HCT116 (cell line): ENCODE data around the gene GRIK3. TPM values are rescaled to one million over a fixed set of nuclear protein-coding genes. Genes with fewer than 3 reads are reported as not detected.

Source experiments
- ATAC-seq: fragments of 200-7000 bp; cut with Tn5 transposase; 2 replicates; pipeline ENCODE4 v1.9.1; 2020; ENCODE audit warnings: mild to moderate bottlenecking, moderate library complexity
- BruUV-seq: library from RNA; stranded (reverse); fragments of 400-500 nt; replicated peaks from 2 replicates; lab custom pipeline; 2021; lab: Mats Ljungman, UMichigan
- CTCF ChIA-PET: fragments of 300-600 bp; sonication (Branson Sonifier 250); formaldehyde crosslinking; loops from one replicate; lab custom pipeline; 2021; ENCODE audit warnings: antibody characterized with exemption; lab: Charles Lee
- POLR2A ChIA-PET: fragments of 300-600, 350-600 bp; sonication (Branson Sonifier 250); formaldehyde crosslinking; loops from one replicate; lab custom pipeline; 2021; ENCODE audit warnings: antibody characterized with exemption; lab: Charles Lee
- RAD21 ChIA-PET, 2 experiments: fragments of 300-600 bp; sonication (Branson Sonifier 250); formaldehyde crosslinking; loops; one replicate each; lab custom pipeline; 2023; ENCODE audit warnings: low total read pairs in 2 of 2; ENCODE audit not compliant: uncharacterized antibody in 2 of 2, unreplicated experiment in 2 of 2, low non-redundant PET in 1 of 2; lab: Charles Lee
- DNase-seq: peaks from one replicate; pipeline ENCODE4 v3.0.0-alpha.2; 2010; ENCODE audit warnings: low read depth, low spot score
- H2AFZ ChIP-seq: fragments of 200-600 bp; shearing (Covaris generic), sonication (generic); 2 replicates; pipeline ENCODE4 v1.6.1; 2017; ENCODE audit warnings: low read depth, mixed run types, mixed read lengths, antibody characterized with exemption, low read length; ENCODE audit not compliant: poor library complexity, severe bottlenecking
- H3K27ac ChIP-seq: 2 replicates; pipeline ENCODE4 v1.5.1; 2012; ENCODE audit warnings: low read depth, low read length
- H3K27me3 ChIP-seq: fragments of 200-600 bp; sonication (generic); 2 replicates; pipeline ENCODE4 v1.6.1; 2016; ENCODE audit warnings: mixed run types, low read length, mixed read lengths; ENCODE audit not compliant: insufficient read depth
- H3K36me3 ChIP-seq, 2 experiments: fragments of 200-500 bp in 1 of 2; fragments of 200-600 bp in 1 of 2; sonication (Bioruptor generic) in 1 of 2; sonication (generic) in 1 of 2; 2 replicates each; pipeline versions ENCODE4 v1.5.1 to v1.6.1; 2014 to 2016; ENCODE audit warnings: low read length in 2 of 2, inconsistent platforms in 1 of 2, mixed read lengths in 1 of 2, mixed run types in 1 of 2; ENCODE audit not compliant: insufficient read depth in 2 of 2, control insufficient read depth in 1 of 2
- H3K4me1 ChIP-seq, 2 experiments: fragments of 200-600 bp in 1 of 2; sonication (generic) in 1 of 2; 2 replicates each; pipeline versions ENCODE4 v1.5.1 to v1.6.1; 2012 to 2017; ENCODE audit warnings: low read length in 2 of 2, inconsistent platforms in 1 of 2, mild to moderate bottlenecking in 1 of 2, mixed read lengths in 1 of 2, mixed run types in 1 of 2, moderate library complexity in 1 of 2; ENCODE audit not compliant: insufficient read depth in 2 of 2, control insufficient read depth in 1 of 2
- H3K4me2 ChIP-seq: fragments of 200-600 bp; sonication (generic); 2 replicates; pipeline ENCODE4 v1.6.1; 2017; ENCODE audit warnings: mixed run types, low read length, mixed read lengths
- H3K4me3 ChIP-seq, 2 experiments: fragments of 200-600 bp in 1 of 2; sonication (generic) in 1 of 2; replicated peaks in 1 of 2; 2 replicates each; pipeline ENCODE4 v1.5.1; 2011 to 2016; ENCODE audit warnings: low read length in 2 of 2, control low read depth in 1 of 2, low read depth in 1 of 2, mild to moderate bottlenecking in 1 of 2, mixed read lengths in 1 of 2, mixed run types in 1 of 2
- H3K79me2 ChIP-seq: fragments of 200-600 bp; sonication (generic); 2 replicates; pipeline ENCODE4 v1.6.1; 2017; ENCODE audit warnings: mild to moderate bottlenecking, mixed run types, low read length, moderate library complexity, mixed read lengths; ENCODE audit not compliant: insufficient read depth
- H3K9ac ChIP-seq: fragments of 200-600 bp; sonication (generic); 2 replicates; pipeline ENCODE4 v1.6.1; 2016; ENCODE audit warnings: low read length, mixed read lengths
- H3K9me2 ChIP-seq: fragments of 200-600 bp; sonication (generic), shearing (Covaris generic); 2 replicates; pipeline ENCODE4 v1.6.1; 2017; ENCODE audit warnings: mixed run types, mild to moderate bottlenecking, moderate library complexity; ENCODE audit not compliant: insufficient read depth
- H3K9me3 ChIP-seq, 2 experiments: fragments of 200-500 bp in 1 of 2; fragments of 200-600 bp in 1 of 2; sonication (Bioruptor generic) in 1 of 2; sonication (generic) in 1 of 2; 2 replicates each; pipeline ENCODE4 v1.6.1; 2014 to 2017; ENCODE audit warnings: low read length in 2 of 2, mixed read lengths in 2 of 2, inconsistent platforms in 1 of 2, low read depth in 1 of 2, mild to moderate bottlenecking in 1 of 2, mixed run types in 1 of 2, moderate library complexity in 1 of 2; ENCODE audit not compliant: control insufficient read depth in 1 of 2, insufficient read depth in 1 of 2
- H4K20me1 ChIP-seq: fragments of 200-600 bp; sonication (generic), shearing (Covaris generic); 2 replicates; pipeline ENCODE4 v1.6.1; 2017; ENCODE audit warnings: mixed run types, mild to moderate bottlenecking, moderate library complexity; ENCODE audit not compliant: insufficient read depth
- ELF1 ChIP-seq: IDR thresholded peaks from 2 replicates; pipeline ENCODE4 v1.6.1; 2012; ENCODE audit warnings: low read depth, borderline replicate concordance
- EZH2 ChIP-seq: fragments of 200-600 bp; sonication (generic); IDR thresholded peaks from 2 replicates; pipeline ENCODE4 v1.6.1; 2017; ENCODE audit warnings: antibody characterized with exemption, mixed run types
- FOSL1 ChIP-seq: IDR thresholded peaks from 2 replicates; pipeline ENCODE4 v1.6.1; 2012; ENCODE audit warnings: low read depth
- POLR2AphosphoS5 ChIP-seq: IDR thresholded peaks from 2 replicates; pipeline ENCODE4 v1.6.1; 2011; ENCODE audit warnings: mild to moderate bottlenecking, low read depth, low read length, moderate library complexity
- SP1 ChIP-seq: IDR thresholded peaks from 2 replicates; pipeline ENCODE4 v1.6.1; 2012; ENCODE audit warnings: low read depth
- YY1 ChIP-seq: IDR thresholded peaks from 2 replicates; pipeline ENCODE4 v1.6.1; 2011; ENCODE audit warnings: low read length, low read depth, moderate library complexity, mild to moderate bottlenecking; ENCODE audit not compliant: insufficient replicate concordance; ENCODE audit errors: extremely low read depth
- intact Hi-C: fragments of 100-400 bp; cut with micrococcal nuclease; formaldehyde crosslinking; loops from 2 replicates; pipeline ENCODE4 v1.10.0; 2022
- total RNA-seq: library from RNA; stranded (reverse); gene quantifications from one replicate; pipeline ENCODE4 v1.2.1, GENCODE V29; 2021; ENCODE audit not compliant: unreplicated experiment
- TF ChIP-seq, protein P1 (sequence below): IDR thresholded peaks from 2 replicates; pipeline ENCODE4 v1.6.1; 2012
- TF ChIP-seq, protein P2 (sequence below): IDR thresholded peaks from 2 replicates; pipeline ENCODE4 v1.6.1; 2012
- TF ChIP-seq, protein P3 (sequence below), 3 experiments: fragments of 200-600 bp in 1 of 3; sonication (generic) in 1 of 3; IDR thresholded peaks in 2 of 3; conservative IDR thresholded peaks in 1 of 3; 2 replicates each; pipeline ENCODE4 v1.5.1; 2012 to 2017; ENCODE audit warnings: low read depth in 2 of 3, low read length in 2 of 3, antibody characterized with exemption in 1 of 3, borderline replicate concordance in 1 of 3, control low read depth in 1 of 3, mild to moderate bottlenecking in 1 of 3, mixed read lengths in 1 of 3, mixed run types in 1 of 3, moderate library complexity in 1 of 3; ENCODE audit not compliant: insufficient read depth in 1 of 3

Gene GRIK3
- total RNA-seq, 1 experiment from 2014 or later, result not detected

DNA sequence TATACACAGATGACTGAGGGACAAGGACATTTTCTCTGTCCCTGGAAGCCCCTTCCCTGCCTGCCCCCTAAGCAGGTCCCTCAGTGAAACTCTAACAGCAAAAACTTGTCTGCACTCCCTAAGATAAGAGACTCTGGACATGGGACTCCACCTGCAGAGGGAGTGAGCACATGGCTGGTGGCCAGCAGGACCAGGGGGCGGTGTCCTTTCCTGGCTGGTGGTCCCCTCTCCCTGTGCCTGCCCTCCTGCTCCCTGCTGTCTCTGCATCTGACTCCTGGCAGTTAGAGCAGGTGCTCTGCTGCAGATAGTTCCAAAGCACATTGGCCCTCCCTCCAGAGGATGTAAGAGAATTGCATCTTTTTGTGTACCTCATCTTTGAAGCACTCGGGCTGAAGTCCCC, 215.5 kb downstream of the GRIK3 start:
- no peak for ATAC-seq
- TF ChIP-seq SP1, result no peak
- no peak for TF ChIP-seq YY1
- no peak for TF ChIP-seq ELF1
- TF ChIP-seq, protein P1, sequence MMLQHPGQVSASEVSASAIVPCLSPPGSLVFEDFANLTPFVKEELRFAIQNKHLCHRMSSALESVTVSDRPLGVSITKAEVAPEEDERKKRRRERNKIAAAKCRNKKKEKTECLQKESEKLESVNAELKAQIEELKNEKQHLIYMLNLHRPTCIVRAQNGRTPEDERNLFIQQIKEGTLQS, result no peak
- TF ChIP-seq FOSL1, result no peak
- H2AFZ ChIP-seq, result no peak overlapping the region
- H3K4me1 ChIP-seq, result no peaks in the 10 kb centered on the region
- no peak overlapping the region for H3K4me2 ChIP-seq
- no TSS peak for BruUV-seq
- intact Hi-C loops, result no loop called here
- no peak for DNase-seq
- ChIA-PET CTCF (no interaction called here), RAD21 (no interaction called here), POLR2A (no interaction called here)
- peaks cover 69% of the 10 kb centered on the region for H3K27me3 ChIP-seq
- no peak overlapping the region for H3K4me3 ChIP-seq
- H3K36me3 ChIP-seq, result no peaks in the 10 kb centered on the region
- H4K20me1 ChIP-seq, result no peaks in the 10 kb centered on the region
- H3K9me3 ChIP-seq, result no peaks in the 10 kb centered on the region
- no peak overlapping the region for H3K9ac ChIP-seq
- H3K79me2 ChIP-seq, result no peaks in the 10 kb centered on the region
- no peak overlapping the region for H3K27ac ChIP-seq
- no peaks in the 10 kb centered on the region for H3K9me2 ChIP-seq

DNA sequence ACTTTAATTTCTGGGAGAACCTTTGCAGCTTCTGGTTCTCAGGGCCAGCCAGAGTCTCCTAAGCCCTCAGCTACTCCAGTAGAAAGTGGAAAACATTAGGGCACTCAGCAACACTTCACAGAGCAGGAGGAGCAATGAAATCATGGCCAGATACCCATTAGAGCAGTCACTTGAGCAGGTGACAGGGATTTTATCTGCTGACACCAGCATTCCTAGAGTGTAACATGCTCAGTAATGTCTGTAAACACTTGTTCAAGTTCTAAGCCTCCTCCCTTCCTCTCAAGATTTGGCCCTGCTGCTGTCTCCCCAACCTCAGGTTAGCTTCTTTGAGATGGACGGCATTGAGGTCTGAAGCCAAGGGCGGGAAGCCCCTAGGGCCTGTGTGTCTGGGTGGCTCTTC, 218.0 kb downstream of the GRIK3 start:
- CTCF ChIA-PET, result no interaction called here
- DNase-seq, result no peak

More for the DNA sequence above, 218.0 kb downstream of the GRIK3 start:
- Histone ChIP-seq H2AFZ (no peak overlapping the region), H3K4me3 (no peak overlapping the region), H3K36me3 (no peaks in the 10 kb centered on the region), H3K9me3 (no peaks in the 10 kb centered on the region), H4K20me1 (no peaks in the 10 kb centered on the region), H3K9me2 (no peaks in the 10 kb centered on the region), H3K27me3 (peaks cover 75% of the 10 kb centered on the region), H3K27ac (no peak overlapping the region), H3K79me2 (no peaks in the 10 kb centered on the region), H3K9ac (no peak overlapping the region), H3K4me1 (no peaks in the 10 kb centered on the region), H3K4me2 (no peak overlapping the region)
- TF ChIP-seq, protein P2, sequence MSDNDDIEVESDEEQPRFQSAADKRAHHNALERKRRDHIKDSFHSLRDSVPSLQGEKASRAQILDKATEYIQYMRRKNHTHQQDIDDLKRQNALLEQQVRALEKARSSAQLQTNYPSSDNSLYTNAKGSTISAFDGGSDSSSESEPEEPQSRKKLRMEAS, result no peak
- TF ChIP-seq, protein P3, sequence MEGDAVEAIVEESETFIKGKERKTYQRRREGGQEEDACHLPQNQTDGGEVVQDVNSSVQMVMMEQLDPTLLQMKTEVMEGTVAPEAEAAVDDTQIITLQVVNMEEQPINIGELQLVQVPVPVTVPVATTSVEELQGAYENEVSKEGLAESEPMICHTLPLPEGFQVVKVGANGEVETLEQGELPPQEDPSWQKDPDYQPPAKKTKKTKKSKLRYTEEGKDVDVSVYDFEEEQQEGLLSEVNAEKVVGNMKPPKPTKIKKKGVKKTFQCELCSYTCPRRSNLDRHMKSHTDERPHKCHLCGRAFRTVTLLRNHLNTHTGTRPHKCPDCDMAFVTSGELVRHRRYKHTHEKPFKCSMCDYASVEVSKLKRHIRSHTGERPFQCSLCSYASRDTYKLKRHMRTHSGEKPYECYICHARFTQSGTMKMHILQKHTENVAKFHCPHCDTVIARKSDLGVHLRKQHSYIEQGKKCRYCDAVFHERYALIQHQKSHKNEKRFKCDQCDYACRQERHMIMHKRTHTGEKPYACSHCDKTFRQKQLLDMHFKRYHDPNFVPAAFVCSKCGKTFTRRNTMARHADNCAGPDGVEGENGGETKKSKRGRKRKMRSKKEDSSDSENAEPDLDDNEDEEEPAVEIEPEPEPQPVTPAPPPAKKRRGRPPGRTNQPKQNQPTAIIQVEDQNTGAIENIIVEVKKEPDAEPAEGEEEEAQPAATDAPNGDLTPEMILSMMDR (IDR thresholded peaks at IDR 0.05 in 2 of 3, conservative IDR thresholded peaks at IDR 0.05 in 1 of 3; ENCODE audit: borderline replicate concordance in 1 of 3, insufficient read depth in 1 of 3, low read depth in 2 of 3, low read length in 2 of 3), result no peak
- no peak for TF ChIP-seq POLR2AphosphoS5
- TF ChIP-seq EZH2, result no peak
- ATAC-seq, result no peak
- no TSS peak for BruUV-seq
- intact Hi-C loops, result no loop called here
- POLR2A ChIA-PET, result no interaction called here
- RAD21 ChIA-PET, result no interaction called here
